Germinal center (tissue), 1 donor: ENCODE results near the gene NUFIP2.
"Not testable (repeated sequence)": the region's sequence is repeated elsewhere in the genome, so short reads cannot be mapped to it uniquely, and the experiment has no call there.

Source experiments
- DNase-seq: peaks from one replicate; pipeline ENCODE4 v3.0.0; 2012; ENCODE audit warnings: mixed read lengths, low spot score

NUFIP2 gene

DNA sequence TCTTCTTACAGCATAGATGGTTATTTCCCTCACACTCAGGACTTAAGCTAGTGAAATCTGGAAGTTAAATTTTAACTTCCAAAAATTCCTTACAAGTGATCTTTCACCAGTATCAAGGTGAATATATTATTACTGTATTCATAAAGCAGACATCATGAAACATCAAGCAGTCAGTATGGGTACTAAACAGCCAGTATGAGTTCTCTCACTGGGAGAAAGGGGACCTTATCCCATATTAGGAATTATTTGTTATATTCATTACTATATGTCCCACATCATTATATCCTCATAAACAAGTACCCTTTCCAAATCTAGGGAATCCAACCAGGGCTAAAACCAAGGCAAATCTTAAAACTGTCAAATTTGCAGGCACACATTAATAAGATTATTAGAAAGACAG lies 15.3 kb downstream of the NUFIP2 start:
- no peak for DNase-seq

DNA sequence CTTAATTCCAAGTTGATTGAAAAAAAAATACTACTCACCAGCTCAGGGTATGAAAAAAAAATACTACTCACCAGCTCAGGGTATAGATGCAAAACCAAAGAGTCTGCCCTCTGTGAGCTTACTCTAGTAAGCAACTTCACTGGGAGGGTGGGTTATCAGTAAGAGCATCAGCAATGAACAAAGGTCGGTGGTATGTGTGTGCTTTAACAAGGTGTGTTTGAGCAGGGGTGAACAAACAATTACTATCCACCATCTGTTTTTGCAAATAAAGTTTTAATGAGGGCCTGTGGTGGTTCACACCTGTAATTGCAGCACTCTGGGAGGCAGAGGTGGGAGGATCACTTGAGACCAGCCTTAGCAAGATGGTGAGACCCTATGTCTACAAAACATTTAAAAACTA lies 20.0 kb downstream of the NUFIP2 start:
- DNase-seq = no peak

DNA sequence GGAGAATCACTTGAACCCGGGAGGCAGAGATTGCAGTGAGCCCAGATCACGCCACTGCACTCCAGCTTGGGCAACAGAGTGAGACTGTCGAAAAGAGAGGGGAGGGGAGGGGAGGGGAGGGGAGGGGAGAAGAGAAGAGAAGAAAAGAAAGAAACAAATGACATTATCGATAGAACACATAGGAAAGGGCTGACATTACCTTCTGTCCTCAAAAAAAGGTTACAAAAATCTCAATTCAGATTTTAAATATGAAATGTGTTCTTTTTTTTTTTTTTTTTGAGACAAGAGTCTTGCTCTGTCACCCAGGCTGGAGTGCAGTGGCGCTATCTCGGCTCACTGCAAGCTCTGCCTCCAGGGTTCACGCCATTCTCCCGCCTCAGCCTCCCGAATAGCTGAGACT lies 22.0 kb downstream of the NUFIP2 start:
- not testable (repeated sequence) for DNase-seq

DNA sequence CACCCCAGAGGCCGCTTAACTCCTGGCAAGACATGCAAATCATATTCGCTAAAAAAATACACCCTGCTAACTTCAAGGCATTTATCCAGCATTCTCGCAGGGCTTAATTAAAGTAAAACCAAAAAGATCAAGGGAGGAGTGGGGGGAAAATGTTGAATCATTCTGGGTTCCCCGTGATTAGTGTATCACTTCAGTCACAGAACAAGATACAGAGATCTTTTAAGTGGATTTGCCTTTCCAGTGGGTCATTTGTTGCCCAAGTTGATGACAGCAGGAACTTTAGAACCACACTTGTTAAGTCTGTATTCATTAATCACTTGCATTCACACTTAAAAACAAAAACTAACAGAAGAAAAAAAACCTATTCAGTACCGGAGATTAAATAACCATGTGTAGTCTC lies 30.0 kb downstream of the NUFIP2 start:
- no peak for DNase-seq

DNA sequence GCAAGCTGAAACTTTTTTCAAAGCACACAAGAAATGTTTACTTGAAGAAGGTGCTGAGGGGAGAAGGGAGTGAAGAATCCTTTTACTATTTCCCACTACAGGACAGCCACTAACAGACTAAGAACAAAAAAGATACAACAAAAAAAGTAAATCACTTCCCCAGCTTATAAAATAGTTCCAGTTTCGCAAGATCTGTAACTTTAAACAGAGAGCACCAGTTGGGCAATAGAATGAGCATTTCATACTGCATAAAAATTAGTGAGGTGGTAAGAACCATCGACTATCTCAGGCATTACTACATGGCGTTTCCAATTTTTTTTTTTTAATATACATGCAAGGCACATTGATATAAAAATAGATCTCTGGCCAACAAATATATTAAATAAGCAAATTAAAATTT lies 36.2 kb downstream of the NUFIP2 start:
- DNase-seq = no peak

DNA sequence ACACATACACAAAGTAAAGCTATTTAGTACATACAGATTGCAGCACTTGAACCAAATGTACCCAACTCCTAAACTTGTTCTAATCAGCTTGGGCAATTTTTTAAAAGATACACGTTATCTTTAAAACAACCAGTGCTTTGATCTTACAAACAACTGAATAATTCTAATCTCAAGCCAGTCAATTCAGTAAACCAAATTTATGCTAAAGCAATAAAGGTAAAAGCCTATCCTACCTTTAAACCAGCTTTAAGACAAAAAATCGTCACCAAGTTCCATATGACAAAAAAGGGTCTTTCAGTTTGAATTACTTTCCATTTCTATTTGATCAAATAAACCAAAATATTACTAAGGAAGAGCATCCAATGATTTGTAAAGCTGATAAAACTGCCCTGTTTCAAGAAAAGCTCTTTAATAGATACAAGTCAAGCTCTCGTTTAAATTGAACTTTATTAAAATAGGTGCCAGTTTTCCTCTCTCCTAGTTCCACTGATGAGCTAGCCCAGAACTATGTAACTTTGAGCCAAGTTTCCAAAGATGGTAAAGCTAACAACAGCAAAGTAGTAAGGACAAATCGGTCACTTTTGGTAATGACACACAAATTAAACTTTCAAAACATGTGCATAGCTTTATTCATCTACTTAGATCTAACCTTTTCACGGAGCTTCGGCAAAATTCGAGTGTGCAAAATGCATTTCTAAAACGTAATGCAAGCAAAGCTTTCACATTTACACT lies 37.0 kb downstream of the NUFIP2 start:
- no peak for DNase-seq

DNA sequence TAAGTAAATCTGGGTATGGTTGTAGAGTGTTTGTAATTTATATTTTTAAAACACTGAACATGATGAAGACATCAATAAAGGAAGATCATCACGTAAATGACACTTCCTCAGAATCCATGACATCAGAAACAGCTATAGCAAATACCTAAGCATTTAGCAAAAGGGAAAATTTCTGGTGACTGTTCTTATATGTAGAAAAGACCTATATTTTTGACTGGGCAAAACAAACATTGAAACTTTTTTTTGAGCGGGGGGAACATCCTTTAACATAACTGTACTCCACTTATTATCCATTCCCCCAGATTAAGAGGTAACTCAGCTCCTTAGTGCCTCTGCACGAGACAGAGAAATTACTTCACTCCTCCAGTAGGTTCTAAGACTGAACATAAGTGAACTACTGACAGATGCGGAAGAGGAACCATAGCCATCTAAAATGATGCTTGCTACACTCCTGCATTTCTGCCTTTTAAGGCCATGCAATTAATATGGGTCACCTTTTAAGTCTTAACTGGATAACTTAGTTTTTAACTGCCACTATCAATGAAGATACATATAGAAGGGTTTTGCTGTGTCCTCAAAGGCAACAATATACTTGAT lies 37.9 kb downstream of the NUFIP2 start:
- DNase-seq = no peak

DNA sequence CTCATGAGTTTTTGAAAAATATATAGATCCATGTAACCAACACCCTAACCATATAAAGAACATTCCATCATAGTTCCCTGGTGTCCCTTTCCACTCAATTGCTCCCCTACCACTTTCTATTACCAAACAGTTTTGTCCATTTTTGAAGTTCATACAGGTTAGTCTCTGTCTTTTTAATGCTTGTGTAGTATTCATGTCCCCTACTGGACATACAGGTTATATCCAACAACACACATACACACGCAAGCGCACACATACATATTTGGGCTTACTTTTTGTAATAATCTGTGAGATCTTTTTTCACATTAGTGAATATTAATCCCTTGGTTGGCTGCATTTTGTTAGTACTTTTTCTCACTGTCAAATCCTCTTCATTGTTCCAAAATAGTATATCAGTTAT lies 40.9 kb downstream of the NUFIP2 start:
- no peak for DNase-seq

DNA sequence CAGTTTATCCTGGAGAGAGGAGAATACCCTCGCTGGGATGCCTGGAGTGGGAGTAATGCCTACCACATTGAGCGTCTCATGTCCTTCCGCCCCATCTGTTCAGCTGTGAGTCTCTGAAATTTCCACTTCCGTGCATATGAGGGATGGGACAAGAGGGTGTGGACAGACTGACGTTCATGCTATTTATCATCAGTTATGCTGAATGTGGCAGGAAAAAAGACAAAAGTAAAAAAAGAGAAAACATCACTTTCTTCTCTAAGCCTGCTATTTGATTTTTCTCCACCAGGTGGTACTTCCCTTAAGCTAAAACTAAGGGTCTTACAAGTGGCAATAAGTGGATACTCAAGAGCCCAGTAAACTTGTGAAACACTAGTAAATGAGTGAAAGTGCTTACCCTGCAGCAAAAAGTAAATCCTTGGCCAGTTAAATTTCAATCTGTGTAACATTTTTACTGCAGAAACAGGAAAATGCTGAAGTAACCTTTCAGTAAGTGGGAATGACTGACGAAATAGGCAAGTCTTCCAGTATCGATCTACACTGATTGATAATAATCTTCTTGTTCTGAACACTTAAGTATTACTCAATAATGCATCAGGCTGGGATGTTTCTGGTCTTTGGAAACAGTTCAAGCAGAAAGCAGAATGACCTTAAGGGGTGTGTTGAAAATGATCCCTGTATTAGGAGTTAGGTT lies 41.7 kb downstream of the NUFIP2 start:
- peak; percentile 51 for DNase-seq

DNA sequence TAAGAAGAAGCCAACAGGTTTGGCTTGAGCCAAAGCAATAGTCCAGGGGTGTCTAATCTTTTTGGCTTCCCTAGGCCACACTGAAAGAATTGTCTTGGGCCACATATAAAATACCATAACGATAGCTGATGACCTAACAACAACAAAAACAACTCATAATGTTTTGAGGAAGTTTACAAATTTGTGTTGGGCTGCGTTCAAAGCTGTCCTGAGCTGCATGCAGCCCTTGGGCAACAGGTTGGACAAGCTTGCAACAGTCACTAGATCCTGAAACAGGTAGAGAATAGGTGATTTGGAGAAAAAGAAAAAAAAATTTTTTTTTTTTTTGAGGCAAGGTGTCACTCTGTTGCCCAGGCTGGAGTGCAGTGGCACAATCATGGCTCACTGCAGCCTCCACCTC lies 42.8 kb downstream of the NUFIP2 start:
- DNase-seq = no peak

DNA sequence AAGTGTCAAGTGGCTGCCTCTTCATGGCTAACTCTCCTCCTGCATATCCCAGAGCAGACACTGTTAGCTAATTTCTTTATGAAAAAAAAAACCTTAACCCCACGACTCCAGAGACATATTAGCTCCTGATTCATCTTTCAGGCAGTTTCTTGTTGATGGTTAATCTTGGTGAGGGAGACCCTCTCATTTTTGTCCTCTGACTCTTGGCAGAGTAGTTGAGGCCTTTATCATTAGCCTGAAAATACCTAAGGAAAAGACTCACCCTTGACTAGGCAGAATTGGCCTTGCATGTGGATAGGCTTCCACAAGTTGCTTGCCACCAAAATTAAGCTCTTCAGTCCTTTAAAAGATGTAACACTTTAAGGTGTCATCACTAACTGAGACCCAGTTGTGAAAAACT lies 43.3 kb downstream of the NUFIP2 start:
- DNase-seq = no peak

DNA sequence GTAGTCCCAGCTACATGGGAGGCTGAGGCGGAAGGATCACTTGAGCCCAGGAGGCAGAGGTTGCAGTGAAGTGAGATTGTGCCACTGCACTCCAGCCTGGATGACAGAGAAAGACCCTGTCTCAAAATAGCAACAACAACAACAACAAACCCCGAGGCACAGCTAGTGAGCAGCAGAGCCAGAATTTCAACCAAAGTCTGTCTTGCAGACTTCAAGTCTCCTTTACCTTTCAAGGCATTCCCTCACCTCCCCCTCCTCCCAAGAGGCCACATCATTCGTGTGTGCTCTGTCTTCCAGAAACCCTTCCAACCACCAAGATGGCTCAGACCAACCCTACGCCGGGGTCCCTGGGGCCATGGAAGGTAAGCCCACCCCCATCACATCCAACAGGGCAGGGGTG lies 45.1 kb downstream of the NUFIP2 start:
- no peak for DNase-seq

DNA sequence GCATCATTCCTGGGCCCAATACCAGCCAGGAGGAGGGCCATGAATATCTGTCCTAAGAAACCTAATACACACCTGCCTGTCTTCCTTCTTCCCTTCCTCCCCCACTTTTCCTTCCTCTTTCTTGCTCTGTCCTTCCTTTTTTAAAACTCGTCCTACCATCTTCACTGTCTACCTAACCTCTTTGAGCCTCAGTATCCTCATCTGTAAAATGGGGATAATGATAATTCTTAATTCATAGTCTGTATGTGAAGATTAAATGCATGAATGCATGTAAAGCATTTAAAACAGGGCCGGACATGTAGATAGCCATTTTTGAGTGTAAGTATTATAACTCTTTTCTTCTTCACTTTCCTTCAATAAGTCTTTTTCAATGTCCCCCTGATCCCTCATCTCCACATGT lies 46.7 kb downstream of the NUFIP2 start:
- no peak for DNase-seq

DNA sequence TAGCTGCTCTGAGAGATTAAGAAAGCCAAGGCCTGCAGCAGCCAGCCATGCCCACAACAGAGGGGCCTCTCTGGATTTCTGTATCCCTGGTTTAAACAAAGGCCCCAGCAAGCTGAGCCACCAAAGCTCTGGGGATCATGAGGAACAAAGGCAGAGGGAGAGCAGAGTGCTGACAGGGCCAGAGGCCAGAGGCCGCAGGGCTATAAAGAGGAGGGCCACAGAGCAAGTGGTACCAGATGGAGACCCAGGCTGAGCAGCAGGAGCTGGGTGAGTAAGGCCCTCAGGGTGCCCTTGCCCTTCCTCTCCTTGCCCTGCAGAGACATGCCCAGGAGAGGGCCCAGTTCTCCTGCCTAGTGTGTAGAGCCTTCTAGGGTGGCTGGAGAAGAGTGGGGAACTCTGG lies 47.3 kb downstream of the NUFIP2 start, which contains the start of gene CRYBA1:
CRYBA1 (plus strand) TSS at position 232 of the 400 bp plus-strand sequence; CDS start at position 237, 5 bp downstream.
- no peak for DNase-seq

DNA sequence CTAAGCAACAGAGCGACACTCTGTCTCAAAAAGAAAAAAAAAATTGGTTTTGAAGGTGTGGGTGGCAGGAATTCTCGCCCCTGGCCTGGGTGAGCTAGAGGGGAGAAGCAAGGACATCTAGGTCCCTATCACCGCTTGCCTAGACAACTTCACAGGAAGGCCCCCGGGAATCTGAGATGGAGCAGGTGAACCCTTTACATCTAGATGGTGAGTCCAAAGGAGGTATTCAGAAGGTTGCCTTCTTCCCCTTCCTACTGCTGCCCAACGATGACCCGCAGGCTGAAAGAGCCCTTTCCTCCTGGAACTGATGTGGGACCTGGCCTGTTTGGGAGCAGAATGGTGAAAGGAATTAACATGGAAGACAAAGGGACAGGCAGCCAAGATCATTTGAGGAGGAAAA lies 48.5 kb downstream of the NUFIP2 start:
- no peak for DNase-seq

DNA sequence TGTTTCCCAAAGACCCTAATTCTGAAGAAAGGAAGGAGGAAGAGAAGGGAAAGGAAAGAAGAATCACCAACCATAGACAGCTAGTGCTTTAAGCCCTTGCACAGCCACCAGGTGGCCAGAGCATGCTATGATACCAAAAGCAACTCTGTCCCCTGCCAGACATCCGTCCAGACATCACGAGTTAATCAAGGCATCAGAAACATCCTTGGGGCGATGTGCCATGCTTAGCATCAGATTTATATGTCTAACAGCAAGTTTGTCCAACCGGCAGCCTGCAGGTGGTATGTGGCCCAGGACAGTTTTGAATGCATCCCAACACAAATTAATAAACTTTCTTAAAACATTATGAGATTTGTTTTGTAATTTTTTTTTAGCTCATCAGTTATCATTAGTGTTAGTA lies 50.2 kb downstream of the NUFIP2 start:
- peak; percentile 29 for DNase-seq

DNA sequence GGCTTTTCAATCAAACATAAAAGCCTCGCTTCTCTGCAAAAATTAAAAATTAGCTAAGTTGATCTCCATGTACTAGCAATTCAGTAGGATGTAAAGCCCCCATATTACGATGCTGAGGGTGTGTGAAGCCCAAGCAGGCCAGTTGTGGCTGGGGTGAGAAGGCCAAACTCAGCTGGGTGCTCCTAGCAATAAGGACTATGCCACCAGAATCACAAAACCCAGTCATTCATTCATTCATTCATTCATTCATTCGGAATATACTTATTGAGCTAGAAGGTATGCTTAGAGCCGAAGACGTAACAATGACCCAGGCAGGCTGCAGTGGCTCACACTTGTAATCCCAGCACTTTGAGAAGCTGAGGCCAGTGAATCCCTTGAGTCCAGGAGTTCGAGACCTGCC lies 51.2 kb downstream of the NUFIP2 start:
- no peak for DNase-seq

DNA sequence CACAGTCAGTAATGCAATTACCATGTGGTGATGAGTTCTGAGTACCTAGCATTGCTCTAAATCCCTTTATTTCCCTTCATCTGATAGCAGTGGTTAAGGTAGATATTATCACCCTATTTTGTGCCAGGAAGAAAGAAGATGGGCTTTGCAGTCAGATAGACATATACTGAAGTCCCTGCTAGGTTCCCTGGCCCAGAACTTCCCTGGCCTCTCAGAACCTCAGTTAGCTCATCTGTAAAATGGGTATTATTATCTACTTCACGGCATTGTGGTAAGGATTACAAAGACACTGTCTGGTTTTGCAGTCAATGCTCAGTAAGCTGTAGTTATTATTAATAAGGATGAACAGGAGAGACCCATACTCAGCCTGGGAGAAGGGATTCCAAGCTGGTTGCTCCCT lies 51.9 kb downstream of the NUFIP2 start:
- no peak for DNase-seq

DNA sequence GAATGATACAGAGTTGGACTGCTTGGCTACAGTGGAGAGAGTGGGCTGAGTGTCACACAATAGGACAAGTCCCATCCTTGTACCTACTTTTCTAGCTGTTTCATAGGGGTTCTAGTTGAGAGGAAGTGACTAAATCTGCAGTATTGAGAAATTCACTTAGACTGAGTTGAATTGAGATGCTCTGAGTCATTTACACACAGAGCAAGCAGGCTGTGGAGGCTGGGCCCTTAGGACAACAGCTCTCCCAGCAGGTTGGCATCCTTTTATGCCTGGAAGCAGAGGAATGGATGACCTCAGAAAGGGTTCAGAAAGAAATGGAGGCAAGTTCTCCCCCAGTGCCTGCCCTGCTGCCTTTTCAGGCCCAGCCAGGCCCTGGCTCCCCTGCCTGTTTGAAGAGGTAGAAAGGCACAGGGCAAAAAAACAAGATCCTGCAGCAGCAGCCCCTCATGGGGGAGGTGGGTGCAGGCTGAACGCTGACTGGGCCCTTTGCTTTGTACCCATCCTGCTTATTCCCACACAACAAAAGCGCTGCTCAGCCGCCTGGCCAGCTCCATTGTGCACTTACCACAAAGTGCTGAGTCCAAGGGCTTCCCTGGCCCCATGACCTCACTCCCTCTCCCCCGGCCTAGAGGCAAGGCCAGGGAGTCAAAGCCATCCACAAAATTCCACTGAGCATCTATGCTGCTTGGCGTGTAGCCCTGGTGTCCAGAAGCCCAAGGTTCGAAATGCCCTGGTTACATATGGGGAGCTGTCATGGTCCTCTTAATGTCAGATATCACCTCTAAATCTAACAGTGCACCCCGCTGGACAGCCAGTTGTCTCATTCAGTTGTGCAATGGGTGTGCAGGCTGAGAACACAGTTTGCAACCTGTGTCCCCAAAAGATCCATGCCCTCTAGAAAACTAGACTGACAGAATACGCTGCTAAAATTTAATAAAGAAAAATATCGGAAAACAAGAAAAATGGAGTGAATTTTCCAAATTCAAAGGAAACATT lies 52.7 kb downstream of the NUFIP2 start:
- no peak for DNase-seq

DNA sequence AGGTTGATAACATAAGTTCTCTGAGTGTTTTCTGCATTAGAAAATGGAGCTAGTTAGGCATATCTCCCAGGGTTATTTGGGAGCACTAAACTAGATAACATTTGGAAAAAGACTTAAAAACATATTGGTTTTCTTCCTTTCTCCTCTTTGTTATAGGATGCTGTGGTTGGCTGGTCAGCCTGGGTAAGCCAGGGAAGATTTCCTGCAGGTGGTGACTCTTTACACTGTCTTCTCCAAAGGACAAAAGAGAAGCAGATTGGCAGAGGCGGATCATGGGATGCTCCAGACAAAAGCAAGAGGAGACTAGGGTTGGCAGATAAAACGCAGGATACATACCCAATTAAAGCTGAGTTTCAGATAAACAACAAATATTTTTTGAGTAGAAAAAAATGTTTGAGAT lies 53.5 kb downstream of the NUFIP2 start:
- no peak for DNase-seq

DNA sequence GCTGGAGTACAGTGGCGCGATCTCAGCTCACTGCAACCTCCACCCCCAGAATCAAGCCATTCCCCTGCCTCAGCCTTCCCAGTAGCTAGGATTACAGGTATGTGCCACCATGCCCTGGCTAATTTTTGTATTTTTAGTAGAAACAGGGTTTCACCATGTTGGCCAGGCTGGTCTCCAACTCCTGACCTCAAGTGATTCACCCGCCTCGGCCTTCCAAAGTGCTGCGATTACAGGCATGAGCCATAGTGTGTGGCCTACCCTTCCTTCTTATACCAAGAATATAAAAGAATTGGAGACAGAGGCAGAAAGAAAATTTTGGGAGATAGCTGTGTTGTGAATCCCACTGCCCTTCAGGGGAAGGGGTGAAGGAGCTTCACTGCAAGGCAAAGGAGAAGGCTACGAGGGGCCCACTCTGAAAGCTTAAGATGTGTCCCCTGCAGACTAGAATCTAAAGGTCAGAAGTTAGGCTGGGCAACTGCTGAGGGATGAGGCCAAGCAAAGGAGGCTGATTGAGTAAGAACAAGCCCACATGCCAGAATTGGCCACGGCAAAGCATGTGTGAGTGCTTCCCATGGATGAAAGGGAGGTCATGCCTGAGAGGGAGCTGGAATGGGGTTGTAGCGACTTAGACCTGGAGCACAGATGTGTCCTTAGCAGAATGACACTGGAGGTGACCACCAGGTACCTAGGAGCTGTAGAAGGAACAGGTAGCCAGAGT lies 55.7 kb downstream of the NUFIP2 start:
- DNase-seq = no peak
